Glutamatergic neuron (in vitro differentiated cells): Measurements from ENCODE around the gene CCP110. TPM values are rescaled to one million over a fixed set of nuclear protein-coding genes. Genes with fewer than 3 reads are reported as not detected.
A peak's percentile ranks its signal among the peaks of the same experiment; 100 is the strongest.

ENCODE experiments used
- DNase-seq: peaks from one replicate; pipeline ENCODE4 v3.0.0; 2022
- H3K27ac Mint-ChIP-seq: one replicate; pipeline ENCODE4 v1.8.0; 2020; ENCODE audit warnings: mild to moderate bottlenecking, mixed read lengths, inconsistent platforms; ENCODE audit not compliant: unreplicated experiment
- H3K27me3 Mint-ChIP-seq: one replicate; pipeline ENCODE4 v1.8.0; 2020; ENCODE audit warnings: mild to moderate bottlenecking, moderate library complexity, mixed read lengths, inconsistent platforms; ENCODE audit not compliant: unreplicated experiment
- H3K36me3 Mint-ChIP-seq: one replicate; pipeline ENCODE4 v1.8.0; 2020; ENCODE audit warnings: mild to moderate bottlenecking, mixed read lengths, inconsistent platforms; ENCODE audit not compliant: unreplicated experiment
- H3K4me1 Mint-ChIP-seq: one replicate; pipeline ENCODE4 v1.8.0; 2020; ENCODE audit warnings: mild to moderate bottlenecking, low read depth, mixed read lengths, inconsistent platforms; ENCODE audit not compliant: unreplicated experiment
- H3K4me3 Mint-ChIP-seq: one replicate; pipeline ENCODE4 v1.8.0; 2020; ENCODE audit warnings: mild to moderate bottlenecking, mixed read lengths, inconsistent platforms; ENCODE audit not compliant: unreplicated experiment
- H3K9me3 Mint-ChIP-seq: one replicate; pipeline ENCODE4 v1.8.0; 2020; ENCODE audit warnings: mild to moderate bottlenecking, moderate library complexity, mixed read lengths, inconsistent platforms; ENCODE audit not compliant: unreplicated experiment
- CTCF ChIP-seq: fragments of 200-600 bp; sonication (generic); IDR thresholded peaks from one replicate; pipeline ENCODE4 v1.5.0; 2021; ENCODE audit not compliant: partially characterized antibody, unreplicated experiment
- total RNA-seq: library from RNA; stranded (reverse); fragmentation: NEBNext Ultra II Directional; extraction: Animal tissue kit (Norgen Biotek cat#: 25700); gene quantifications from one replicate; pipeline ENCODE4 v1.2.1, GENCODE V29; 2021; ENCODE audit not compliant: unreplicated experiment

The CCP110 gene
- total RNA-seq, 1 donor from 2014 or later, result 19.7 TPM

- peak; percentile 99 for DNase-seq
- TF ChIP-seq CTCF, result peak; percentile 75
- Mint-ChIP-seq H3K4me3 (peak within 1 kb of the TSS; percentile 91), H3K36me3 (no peaks in the 10 kb centered on the region), H3K4me1 (no peaks in the 10 kb centered on the region), H3K9me3 (peaks cover 2% of the 10 kb centered on the region), H3K27ac (peak within 1 kb of the TSS; percentile 95), H3K27me3 (peaks cover 3% of the 10 kb centered on the region)
These were observed 31.6 kb downstream of the CCP110 start, which contains the start of gene VPS35L for GRCh38 chr16:19555186-19555937. Gene VPS35L (plus strand): TSS chr16:19555703. CDS start chr16:19555730, 27 bp downstream.

GRCh38 chr16:19555938-19556771 is 32.4 kb downstream of the CCP110 start:
- Mint-ChIP-seq H3K4me1 (no peaks in the 10 kb centered on the region), H3K36me3 (no peaks in the 10 kb centered on the region), H3K27ac (peak overlapping the region; percentile 95), H3K9me3 (peaks cover 2% of the 10 kb centered on the region), H3K4me3 (peak overlapping the region; percentile 91), H3K27me3 (peaks cover 3% of the 10 kb centered on the region)
- TF ChIP-seq CTCF, result peak; percentile 36
- no peak for DNase-seq

GRCh38 chr16:19559242-19559910 is 35.6 kb downstream of the CCP110 start:
- Mint-ChIP-seq H3K27ac (no peak overlapping the region), H3K36me3 (peaks cover 6% of the 10 kb centered on the region)
- peak; percentile 85 for TF ChIP-seq CTCF

GRCh38 chr16:19560078-19560477 is 36.3 kb downstream of the CCP110 start:
- DNase-seq, result no peak
- no peak for TF ChIP-seq CTCF
- Mint-ChIP-seq H3K9me3 (no peaks in the 10 kb centered on the region), H3K4me3 (no peak overlapping the region), H3K27ac (no peak overlapping the region), H3K36me3 (peaks cover 6% of the 10 kb centered on the region), H3K27me3 (peaks cover 3% of the 10 kb centered on the region), H3K4me1 (no peaks in the 10 kb centered on the region)

More at GRCh38 chr16:19559242-19559910, 35.6 kb downstream of the CCP110 start:
- Mint-ChIP-seq H3K4me1 (no peaks in the 10 kb centered on the region), H3K9me3 (peaks cover under 1% of the 10 kb centered on the region), H3K27me3 (peaks cover 3% of the 10 kb centered on the region), H3K4me3 (no peak overlapping the region)
- DNase-seq, result no peak
